Testis (tissue), 3 donors: ENCODE data around the gene STK36. TPM values are rescaled to one million over a fixed set of nuclear protein-coding genes. Genes with fewer than 3 reads are reported as not detected.
A peak's percentile ranks its signal among the peaks of the same experiment; 100 is the strongest.

Source experiments
- DNase-seq: peaks from one replicate; pipeline ENCODE4 v3.0.0-alpha.2; 2019
- H3K27ac ChIP-seq, 2 donors: fragments of 200-600 bp; sonication (generic); one replicate each; pipeline ENCODE4 v1.5.1; 2019
- H3K27me3 ChIP-seq: fragments of 200-600 bp; sonication (generic); one replicate; pipeline ENCODE4 v1.5.1; 2019
- H3K36me3 ChIP-seq: fragments of 200-600 bp; sonication (generic); one replicate; pipeline ENCODE4 v1.5.1; 2017; ENCODE audit warnings: low read depth; ENCODE audit errors: missing control alignments
- H3K4me1 ChIP-seq: fragments of 200-600 bp; sonication (generic); one replicate; pipeline ENCODE4 v1.5.1; 2019
- H3K4me3 ChIP-seq, 2 donors: fragments of 200-600 bp; sonication (generic); one replicate each; pipeline ENCODE4 v1.5.1; 2017 to 2019
- H3K9me3 ChIP-seq: fragments of 200-600 bp; sonication (generic); one replicate; pipeline ENCODE4 v1.5.1; 2017
- POLR2A ChIP-seq: fragments of 450-650 bp; IDR thresholded peaks from one replicate; pipeline ENCODE4 v1.6.1; 2017; ENCODE audit warnings: antibody characterized with exemption, mild to moderate bottlenecking, moderate library complexity
- WGBS, 2 donors: methylation state at CpG; one replicate each; pipeline ENCODE4 v1.1.5; 2018; 5-methylcytosine and 5-hydroxymethylcytosine counted together
- intact Hi-C: fragments of 100-400 bp; cut with DNase I; formaldehyde crosslinking; loops from one replicate; pipeline ENCODE4 v1.15.1; 2023; ENCODE audit warnings: low total_unique reads
- polyA plus RNA-seq: library from polyadenylated mRNA; stranded (reverse); fragments of 350-450 nt; fragmentation: Illumina TruSeq; extraction: RNeasy Lipid Tissue Mini Kit (QIAGEN cat#74804); gene quantifications from one replicate; pipeline ENCODE4 v1.2.3, GENCODE V29; 2014; ENCODE audit warnings: low read depth, low replicate concordance; ENCODE audit not compliant: insufficient read depth
- total RNA-seq, 2 donors: library from RNA; depleted of rRNA; stranded (reverse); fragments of >200 nt; gene quantifications; one replicate each; pipeline ENCODE4 v1.2.3, GENCODE V29; 2016
- TF ChIP-seq, protein P1 (sequence below), 3 experiments: fragments of 450-650 bp in 2 of 3; fragments of 200-600 bp in 1 of 3; sonication (generic) in 1 of 3; IDR thresholded peaks; one replicate each; pipeline ENCODE4 v1.5.1; 2016 to 2019; ENCODE audit warnings: antibody characterized with exemption in 3 of 3, mild to moderate bottlenecking in 2 of 3, moderate library complexity in 1 of 3

STK36 gene
- total and polyA plus RNA-seq, 3 donors from 2014 or later = 153 to 186 (median 168) TPM

DNA sequence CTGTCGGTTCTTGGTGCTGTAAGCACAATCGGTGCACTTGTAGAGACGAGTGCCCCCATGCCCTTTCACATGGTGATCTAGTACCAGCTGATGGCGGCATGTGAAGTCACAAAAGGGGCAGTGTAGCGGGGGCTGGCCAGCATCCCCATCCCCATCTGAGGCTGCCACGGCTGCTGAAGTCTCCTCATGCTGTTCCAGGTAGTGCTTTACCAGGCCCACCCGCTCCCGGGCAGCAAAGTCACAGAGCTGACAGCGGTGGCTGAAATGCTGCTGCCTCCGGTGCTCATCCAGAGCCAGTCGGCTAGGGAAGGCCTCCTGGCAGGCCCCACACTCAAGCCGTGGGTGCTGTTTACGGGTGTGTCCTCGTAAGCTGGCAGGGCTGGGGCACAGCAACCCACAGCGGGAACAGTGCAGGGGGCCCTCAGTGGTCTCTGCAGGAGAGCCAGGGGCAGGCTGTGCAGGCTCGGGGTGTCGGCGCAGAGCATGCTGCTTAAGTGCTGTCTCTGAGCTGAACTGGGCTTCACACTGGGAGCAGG lies 29.7 kb upstream of the STK36 start:
- Histone ChIP-seq H3K27me3 (no peaks in the 10 kb centered on the region), H3K27ac (no peak overlapping the region), H3K9me3 (no peaks in the 10 kb centered on the region), H3K4me1 (no peaks in the 10 kb centered on the region), H3K36me3 (no peaks in the 10 kb centered on the region), H3K4me3 (no peak overlapping the region)
- intact Hi-C loops = no loop called here
- 93 to 98% methylated on average over 6 to 17 of the region's 18 CpGs for WGBS, 2 donors
- no peak for TF ChIP-seq POLR2A
- TF ChIP-seq, protein P1, sequence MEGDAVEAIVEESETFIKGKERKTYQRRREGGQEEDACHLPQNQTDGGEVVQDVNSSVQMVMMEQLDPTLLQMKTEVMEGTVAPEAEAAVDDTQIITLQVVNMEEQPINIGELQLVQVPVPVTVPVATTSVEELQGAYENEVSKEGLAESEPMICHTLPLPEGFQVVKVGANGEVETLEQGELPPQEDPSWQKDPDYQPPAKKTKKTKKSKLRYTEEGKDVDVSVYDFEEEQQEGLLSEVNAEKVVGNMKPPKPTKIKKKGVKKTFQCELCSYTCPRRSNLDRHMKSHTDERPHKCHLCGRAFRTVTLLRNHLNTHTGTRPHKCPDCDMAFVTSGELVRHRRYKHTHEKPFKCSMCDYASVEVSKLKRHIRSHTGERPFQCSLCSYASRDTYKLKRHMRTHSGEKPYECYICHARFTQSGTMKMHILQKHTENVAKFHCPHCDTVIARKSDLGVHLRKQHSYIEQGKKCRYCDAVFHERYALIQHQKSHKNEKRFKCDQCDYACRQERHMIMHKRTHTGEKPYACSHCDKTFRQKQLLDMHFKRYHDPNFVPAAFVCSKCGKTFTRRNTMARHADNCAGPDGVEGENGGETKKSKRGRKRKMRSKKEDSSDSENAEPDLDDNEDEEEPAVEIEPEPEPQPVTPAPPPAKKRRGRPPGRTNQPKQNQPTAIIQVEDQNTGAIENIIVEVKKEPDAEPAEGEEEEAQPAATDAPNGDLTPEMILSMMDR (IDR thresholded peaks at IDR 0.05) = no peak
- DNase-seq = no peak

DNA sequence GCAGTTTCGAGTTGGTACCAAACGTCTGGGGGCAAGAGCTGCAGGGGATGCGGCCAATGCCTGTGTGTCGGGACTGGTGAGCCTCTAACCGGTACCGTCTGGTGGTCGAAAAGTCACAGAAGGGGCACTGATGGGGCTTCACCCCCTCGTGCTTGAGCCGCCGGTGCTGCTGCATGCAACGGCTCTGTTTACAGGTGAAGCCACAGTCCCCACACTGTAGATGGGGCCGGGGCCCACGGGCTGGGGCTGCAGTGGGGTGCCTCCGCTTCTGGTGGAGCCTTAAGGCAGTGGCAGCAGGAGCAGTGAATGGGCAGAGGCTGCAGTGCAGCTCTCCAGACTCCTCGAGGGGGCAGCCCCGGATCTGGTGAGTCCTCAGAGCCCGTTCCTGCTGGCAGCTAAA lies 29.1 kb upstream of the STK36 start:
- H3K36me3 ChIP-seq = no peaks in the 10 kb centered on the region
- TF ChIP-seq, protein P1 (IDR thresholded peaks at IDR 0.05) = no peak
- no peak for TF ChIP-seq POLR2A
- no peaks in the 10 kb centered on the region for H3K27me3 ChIP-seq
- H3K4me1 ChIP-seq = no peaks in the 10 kb centered on the region
- intact Hi-C loops = no loop called here
- H3K4me3 ChIP-seq = no peak overlapping the region
- no peak for DNase-seq
- 85 to 93% methylated on average over 12 to 16 of the region's 17 CpGs for WGBS, 2 donors
- H3K9me3 ChIP-seq = no peaks in the 10 kb centered on the region
- H3K27ac ChIP-seq = no peak overlapping the region

DNA sequence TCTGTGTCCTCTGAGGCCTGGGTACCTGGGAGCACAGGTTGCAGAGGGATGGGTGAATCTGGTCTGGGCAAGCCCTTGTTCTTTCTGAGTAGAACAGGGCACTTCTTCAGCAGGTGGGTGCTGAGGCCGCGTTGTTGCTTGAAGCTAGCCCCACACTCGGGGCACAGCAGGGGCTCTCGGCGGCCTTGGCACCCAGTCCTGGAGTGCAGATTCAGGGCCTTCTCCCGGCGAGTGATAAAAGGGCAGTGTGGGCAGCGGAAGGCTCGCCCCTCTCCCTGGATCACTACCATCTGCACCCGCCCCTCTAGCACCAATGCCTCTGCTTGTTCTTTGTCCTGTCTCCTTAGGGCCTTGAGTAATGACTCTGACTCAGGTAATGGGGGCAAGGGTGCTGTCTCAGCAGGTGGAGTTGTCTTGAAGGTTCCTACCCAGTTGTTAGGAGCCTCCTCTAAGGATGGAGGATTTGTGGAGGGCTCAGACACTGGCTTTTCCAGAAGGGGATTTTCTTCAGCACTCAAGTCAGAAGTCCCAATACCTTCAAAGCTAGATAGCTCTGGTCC lies 28.1 kb upstream of the STK36 start:
- intact Hi-C loops = no loop called here
- no peak for DNase-seq
- no peaks in the 10 kb centered on the region for H3K27me3 ChIP-seq
- no peaks in the 10 kb centered on the region for H3K4me1 ChIP-seq
- H3K36me3 ChIP-seq = no peaks in the 10 kb centered on the region
- H3K4me3 ChIP-seq = no peak overlapping the region
- WGBS, 2 donors = 89 to 93% methylated on average over 3 to 9 of the region's 10 CpGs
- H3K9me3 ChIP-seq = no peaks in the 10 kb centered on the region
- TF ChIP-seq, protein P1 (IDR thresholded peaks at IDR 0.05) = no peak
- TF ChIP-seq POLR2A = no peak
- no peak overlapping the region for H3K27ac ChIP-seq

DNA sequence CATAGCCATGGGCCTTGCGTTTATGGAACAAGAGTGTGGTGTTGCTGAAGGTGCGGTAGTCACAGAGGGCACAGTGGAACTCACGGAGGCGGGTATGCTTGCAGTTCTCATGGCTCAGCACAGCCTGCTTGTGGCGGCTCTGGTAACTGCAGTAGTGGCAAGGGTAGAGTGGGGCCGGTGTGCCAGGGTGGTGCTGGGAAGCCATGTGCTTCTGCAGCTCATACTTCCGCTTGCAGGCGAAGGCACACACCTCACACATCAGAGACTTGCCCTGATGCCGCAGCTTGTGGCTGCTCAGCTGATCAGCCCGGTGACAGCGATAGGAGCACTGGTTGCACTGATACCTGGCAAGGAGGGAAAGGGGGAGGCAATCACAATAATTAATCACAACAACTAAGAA lies 27.2 kb upstream of the STK36 start:
- Histone ChIP-seq H3K9me3 (no peaks in the 10 kb centered on the region), H3K4me1 (no peaks in the 10 kb centered on the region), H3K27ac (no peak overlapping the region), H3K4me3 (no peak overlapping the region), H3K27me3 (no peaks in the 10 kb centered on the region), H3K36me3 (no peaks in the 10 kb centered on the region)
- DNase-seq = no peak
- intact Hi-C loops = no loop called here
- 89 to 91% methylated on average over 11 of the region's 11 CpGs for WGBS, 2 donors
- TF ChIP-seq POLR2A = no peak
- TF ChIP-seq, protein P1 (IDR thresholded peaks at IDR 0.05) = peak in 1 of 3 experiments; percentile 8

DNA sequence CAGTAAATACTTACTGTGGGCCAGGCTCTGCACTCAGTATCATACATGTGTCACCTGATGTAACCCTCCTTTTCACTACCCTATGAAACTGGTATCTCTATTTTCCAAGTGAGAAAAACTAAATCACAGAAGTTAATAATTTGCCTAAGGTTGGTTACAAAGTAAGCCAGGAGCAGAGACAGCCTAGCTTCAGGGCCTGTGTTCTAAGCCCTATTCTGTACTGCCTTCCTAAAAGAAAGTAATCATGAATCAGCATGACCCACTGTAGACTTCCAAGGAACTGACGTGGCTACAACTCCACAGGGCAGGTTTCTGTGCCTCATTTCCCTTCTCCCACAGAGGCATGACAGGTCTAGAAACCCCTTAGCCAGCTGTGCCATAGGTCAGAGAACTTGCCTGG lies 26.8 kb upstream of the STK36 start:
- Histone ChIP-seq H3K36me3 (no peaks in the 10 kb centered on the region), H3K27me3 (no peaks in the 10 kb centered on the region), H3K4me1 (no peaks in the 10 kb centered on the region), H3K9me3 (no peaks in the 10 kb centered on the region), H3K27ac (no peak overlapping the region), H3K4me3 (no peak overlapping the region)
- intact Hi-C loops = no loop called here
- WGBS, 2 donors = 91 to 100% methylated on average over 1 of the region's 1 CpG
- no peak for DNase-seq
- TF ChIP-seq, protein P1 (IDR thresholded peaks at IDR 0.05) = no peak
- no peak for TF ChIP-seq POLR2A
